Transverse colon (tissue), 4 donors: ENCODE results near the gene SPTBN4. TPM values are rescaled to one million over a fixed set of nuclear protein-coding genes. Genes with fewer than 3 reads are reported as not detected.
A peak's percentile ranks its signal among the peaks of the same experiment; 100 is the strongest.

Experiments used
- DNase-seq: peaks from one replicate; pipeline ENCODE4 v3.0.0-alpha.2; 2019
- H3K27ac ChIP-seq, 4 donors: fragments of 200-600 bp; sonication (generic); 2 replicates each; pipeline ENCODE4 v1.5.1; 2016 to 2018; ENCODE audit warnings: inconsistent platforms in 4 of 4
- H3K27me3 ChIP-seq: fragments of 200-600 bp; sonication (generic); 2 replicates; pipeline ENCODE4 v1.5.1; 2017; ENCODE audit warnings: inconsistent platforms
- H3K36me3 ChIP-seq, 4 donors: fragments of 200-600 bp; sonication (generic); 2 replicates each; pipeline ENCODE4 v1.5.1; 2017 to 2019; ENCODE audit warnings: inconsistent platforms in 4 of 4
- H3K4me1 ChIP-seq, 4 donors: fragments of 200-600 bp; sonication (generic); 2 replicates each; pipeline ENCODE4 v1.5.1; 2017 to 2020; ENCODE audit warnings: inconsistent platforms in 4 of 4
- H3K4me3 ChIP-seq, 4 donors: fragments of 200-600 bp; sonication (generic); 1 replicate in 1 of 4; 2 replicates in 3 of 4; pipeline versions ENCODE4 v1.5.1 to v1.6.1; 2017 to 2019; ENCODE audit warnings: inconsistent platforms in 4 of 4
- H3K9me3 ChIP-seq, 2 donors: fragments of 200-600 bp; sonication (generic); 2 replicates each; pipeline ENCODE4 v1.5.1; 2017 to 2019; ENCODE audit warnings: inconsistent platforms in 2 of 2
- EP300 ChIP-seq: sonication (generic); formaldehyde crosslinking; IDR thresholded peaks from one replicate; pipeline ENCODE4 v1.6.1; 2017; ENCODE audit warnings: antibody characterized with exemption, low read depth
- POLR2A ChIP-seq: fragments of 450-650 bp; IDR thresholded peaks from one replicate; pipeline ENCODE4 v1.6.1; 2016; ENCODE audit warnings: antibody characterized with exemption, mild to moderate bottlenecking, moderate library complexity
- POLR2AphosphoS5 ChIP-seq, 3 donors: sonication (generic); formaldehyde crosslinking; IDR thresholded peaks; one replicate each; pipeline ENCODE4 v1.6.1; 2016; ENCODE audit warnings: antibody characterized with exemption in 3 of 3
- WGBS, 2 donors: methylation state at CpG; one replicate each; pipeline ENCODE4 v1.1.5; 2018; ENCODE audit warnings: low coverage in 1 of 2; 5-methylcytosine and 5-hydroxymethylcytosine counted together
- in situ Hi-C, 4 donors: fragments of 200-750 bp; cut with MboI; loops; one replicate each; pipeline versions ENCODE4 v1.15.0 to v1.15.1; 2017; ENCODE audit warnings: low sequenced_read_pairs in 3 of 4, low pct_ligation_motif_present in 1 of 4, low pct_unique_long_range_greater_than_20kb in 1 of 4
- intact Hi-C: fragments of 100-400 bp; cut with DNase I; formaldehyde crosslinking; loops from one replicate; pipeline ENCODE4 v1.15.1; 2023; ENCODE audit warnings: low total_unique reads
- total RNA-seq, 4 donors: library from RNA; depleted of rRNA; stranded (reverse); fragments of >200 nt; gene quantifications; one replicate each; pipeline ENCODE4 v1.1.0, GENCODE V29; 2016
- TF ChIP-seq, protein P1 (sequence below), 5 experiments: fragments of 200-600 bp in 3 of 5; fragments of 450-650 bp in 2 of 5; sonication (generic) in 3 of 5; IDR thresholded peaks; 1 replicate in 2 of 5; 2 replicates in 3 of 5; pipeline ENCODE4 v1.5.1; 2016 to 2017; ENCODE audit warnings: antibody characterized with exemption in 5 of 5, inconsistent platforms in 3 of 5, mild to moderate bottlenecking in 2 of 5, moderate library complexity in 1 of 5

The SPTBN4 gene
- total RNA-seq, 4 donors from 2014 or later, result under 0.01 to 1.5 (median 0.99) TPM

DNA sequence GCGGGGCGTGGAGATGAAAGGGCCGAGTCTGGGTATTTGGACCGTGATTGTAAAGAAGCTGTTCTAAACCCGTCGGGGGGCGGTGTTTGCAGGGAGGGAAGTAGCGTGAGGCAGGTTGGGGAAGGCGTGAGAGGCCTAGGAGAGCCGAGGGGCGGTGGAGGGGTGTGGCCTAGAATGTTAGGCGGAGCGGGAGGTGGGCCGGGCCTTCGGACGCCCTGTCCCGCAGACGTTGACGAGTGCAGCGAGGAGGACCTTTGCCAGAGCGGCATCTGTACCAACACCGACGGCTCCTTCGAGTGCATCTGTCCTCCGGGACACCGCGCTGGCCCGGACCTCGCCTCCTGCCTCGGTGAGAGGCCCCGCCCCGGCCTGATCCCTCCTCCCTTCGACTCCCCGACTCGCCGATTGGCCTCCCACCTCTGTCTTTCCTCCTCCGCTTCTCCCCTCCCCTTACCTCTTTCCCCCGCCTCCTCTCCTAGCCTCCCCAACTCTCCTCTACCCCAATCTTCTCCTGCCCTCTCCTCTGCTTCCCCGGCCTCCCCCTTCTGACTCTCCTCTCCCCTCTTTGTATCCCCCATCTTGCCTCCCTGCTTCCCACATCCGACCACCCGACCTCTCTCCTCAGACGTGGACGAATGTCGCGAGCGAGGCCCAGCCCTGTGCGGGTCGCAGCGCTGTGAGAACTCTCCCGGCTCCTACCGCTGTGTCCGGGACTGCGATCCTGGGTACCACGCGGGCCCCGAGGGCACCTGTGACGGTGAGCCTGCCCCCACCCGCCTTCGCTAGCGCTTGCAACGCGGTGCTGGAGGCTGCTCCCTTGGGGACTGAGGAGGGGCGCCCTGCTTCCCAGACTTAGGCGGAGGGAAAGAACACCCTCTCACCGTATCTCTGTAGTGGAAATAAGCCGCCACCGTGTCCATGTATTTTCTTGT lies 147.2 kb downstream of the SPTBN4 start:
- intact Hi-C loops, result no loop called here
- H3K27ac ChIP-seq, result peak overlapping the region; percentile 90 to 92 (median 92)
- peak; percentile 91 for DNase-seq
- H3K9me3 ChIP-seq, result no peaks in the 10 kb centered on the region
- peak overlapping the region; percentile 41 to 72 (median 50) for H3K4me3 ChIP-seq
- no peaks in the 10 kb centered on the region for H3K36me3 ChIP-seq
- TF ChIP-seq POLR2AphosphoS5 (IDR thresholded peaks at IDR 0.05) (peak; percentile 60 to 84 (median 75)), POLR2A (peak; percentile 77), EP300 (no peak)
- in situ Hi-C loops, result no loop called here
- no peaks in the 10 kb centered on the region for H3K27me3 ChIP-seq
- WGBS, 2 donors, result 5 to 8% methylated on average over 23 to 54 of the region's 67 CpGs
- peaks cover 14 to 58% (median 44%) of the 10 kb centered on the region in 4 donors for H3K4me1 ChIP-seq

DNA sequence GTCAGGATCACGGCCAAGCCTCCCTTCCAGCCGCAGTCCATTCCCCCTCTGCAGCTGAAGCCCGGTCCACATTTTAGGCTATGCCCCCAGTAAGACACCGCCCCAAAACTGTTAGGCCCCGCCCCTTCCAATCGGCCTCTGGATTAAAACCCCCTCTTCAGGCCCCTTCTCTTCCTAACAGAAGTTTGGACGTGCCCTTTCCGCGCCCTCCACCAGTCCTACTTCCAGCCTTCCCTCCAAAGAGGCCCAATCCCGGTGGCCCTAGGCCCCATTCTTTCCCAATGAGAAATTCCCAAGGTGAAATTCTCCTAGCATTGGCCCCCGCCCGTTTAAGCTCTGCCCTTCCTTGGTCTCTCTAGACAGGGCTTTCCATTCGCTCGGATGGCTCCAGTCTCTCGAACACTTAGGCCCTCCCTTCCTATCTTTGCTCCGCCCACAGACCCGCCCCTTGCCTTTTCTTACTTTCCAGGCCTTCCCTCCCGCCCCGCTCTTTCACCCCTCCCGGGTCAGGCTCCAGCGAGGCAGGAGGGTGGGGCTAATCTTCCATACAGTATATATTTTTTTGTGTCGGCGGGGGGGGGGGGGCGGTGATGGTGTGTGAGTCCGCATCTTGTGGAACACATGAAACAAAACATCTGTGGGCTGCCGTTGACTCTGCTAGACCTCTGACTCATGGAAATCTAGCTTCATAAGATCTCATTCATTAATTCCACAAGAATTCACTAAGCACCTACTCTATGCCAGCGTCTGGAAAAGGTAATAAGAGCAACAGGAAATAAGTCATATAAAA lies 148.0 kb downstream of the SPTBN4 start:
- in situ Hi-C loops (no loop called here), intact Hi-C loops (no loop called here)
- Histone ChIP-seq H3K27ac (peak overlapping the region; percentile 90 to 92 (median 92)), H3K27me3 (no peaks in the 10 kb centered on the region), H3K36me3 (peaks cover 0 to 1% (median 0%) of the 10 kb centered on the region in 4 donors), H3K9me3 (no peaks in the 10 kb centered on the region), H3K4me3 (peak overlapping the region; percentile 41 to 72 (median 50)), H3K4me1 (peaks cover 14 to 51% (median 36%) of the 10 kb centered on the region in 4 donors)
- peak; percentile 78 for TF ChIP-seq POLR2A
- TF ChIP-seq, protein P1, sequence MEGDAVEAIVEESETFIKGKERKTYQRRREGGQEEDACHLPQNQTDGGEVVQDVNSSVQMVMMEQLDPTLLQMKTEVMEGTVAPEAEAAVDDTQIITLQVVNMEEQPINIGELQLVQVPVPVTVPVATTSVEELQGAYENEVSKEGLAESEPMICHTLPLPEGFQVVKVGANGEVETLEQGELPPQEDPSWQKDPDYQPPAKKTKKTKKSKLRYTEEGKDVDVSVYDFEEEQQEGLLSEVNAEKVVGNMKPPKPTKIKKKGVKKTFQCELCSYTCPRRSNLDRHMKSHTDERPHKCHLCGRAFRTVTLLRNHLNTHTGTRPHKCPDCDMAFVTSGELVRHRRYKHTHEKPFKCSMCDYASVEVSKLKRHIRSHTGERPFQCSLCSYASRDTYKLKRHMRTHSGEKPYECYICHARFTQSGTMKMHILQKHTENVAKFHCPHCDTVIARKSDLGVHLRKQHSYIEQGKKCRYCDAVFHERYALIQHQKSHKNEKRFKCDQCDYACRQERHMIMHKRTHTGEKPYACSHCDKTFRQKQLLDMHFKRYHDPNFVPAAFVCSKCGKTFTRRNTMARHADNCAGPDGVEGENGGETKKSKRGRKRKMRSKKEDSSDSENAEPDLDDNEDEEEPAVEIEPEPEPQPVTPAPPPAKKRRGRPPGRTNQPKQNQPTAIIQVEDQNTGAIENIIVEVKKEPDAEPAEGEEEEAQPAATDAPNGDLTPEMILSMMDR (IDR thresholded peaks at IDR 0.05), result no peak
- peak; percentile 47 to 67 (median 62) for TF ChIP-seq POLR2AphosphoS5 (IDR thresholded peaks at IDR 0.05)
- no peak for TF ChIP-seq EP300
- DNase-seq, result peak; percentile 93
- 4 to 8% methylated on average over 16 to 27 of the region's 27 CpGs for WGBS, 2 donors

DNA sequence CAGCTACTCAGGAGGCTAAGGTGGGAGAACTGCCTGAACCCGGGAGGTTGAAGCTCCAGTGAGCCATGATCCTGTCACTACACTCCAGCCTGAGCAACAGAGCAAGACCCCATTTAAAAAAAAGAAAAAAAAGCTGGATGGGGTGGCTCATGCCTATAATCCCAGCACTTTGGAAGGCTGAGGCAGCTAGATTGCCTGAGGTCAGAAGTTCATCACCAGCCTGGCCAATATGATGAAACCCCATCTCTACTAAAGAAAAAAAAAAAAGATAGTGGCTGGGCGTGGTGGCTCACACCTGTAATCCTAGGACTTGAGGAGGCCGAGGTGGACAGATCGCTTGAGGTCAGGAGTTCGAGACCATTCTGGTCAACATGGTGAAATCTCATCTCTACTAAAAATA lies 149.4 kb downstream of the SPTBN4 start:
- peak overlapping the region in 3 of 4 donors; percentile 90 to 92 (median 91) for H3K27ac ChIP-seq
- in situ Hi-C loops (no loop called here), intact Hi-C loops (no loop called here)
- peaks cover 0 to 12% (median 0%) of the 10 kb centered on the region in 4 donors for H3K36me3 ChIP-seq
- no peaks in the 10 kb centered on the region for H3K27me3 ChIP-seq
- no peaks in the 10 kb centered on the region for H3K9me3 ChIP-seq
- H3K4me3 ChIP-seq, result no peak overlapping the region
- H3K4me1 ChIP-seq, result peaks cover 2 to 39% (median 22%) of the 10 kb centered on the region in 4 donors
- WGBS, 2 donors, result 65 to 89% methylated on average over 5 of the region's 5 CpGs
- TF ChIP-seq POLR2A (no peak), EP300 (no peak), POLR2AphosphoS5 (IDR thresholded peaks at IDR 0.05) (no peak)
- TF ChIP-seq, protein P1 (IDR thresholded peaks at IDR 0.05), result no peak
- DNase-seq, result no peak

DNA sequence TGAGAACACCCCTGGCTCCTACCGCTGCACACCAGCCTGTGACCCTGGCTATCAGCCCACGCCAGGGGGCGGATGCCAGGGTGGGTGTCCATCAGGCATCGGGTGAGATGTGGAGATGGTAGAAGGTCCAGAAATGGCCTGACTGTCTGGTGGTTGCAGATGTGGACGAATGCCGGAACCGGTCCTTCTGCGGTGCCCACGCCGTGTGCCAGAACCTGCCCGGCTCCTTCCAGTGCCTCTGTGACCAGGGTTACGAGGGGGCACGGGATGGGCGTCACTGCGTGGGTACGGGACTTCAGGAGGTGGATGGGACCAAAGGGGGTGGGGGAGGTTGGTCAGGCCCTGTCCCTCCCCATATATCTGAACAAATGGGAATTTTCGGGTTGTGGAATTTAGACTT lies 150.1 kb downstream of the SPTBN4 start:
- TF ChIP-seq EP300 (no peak), POLR2AphosphoS5 (IDR thresholded peaks at IDR 0.05) (no peak), POLR2A (no peak)
- TF ChIP-seq, protein P1 (IDR thresholded peaks at IDR 0.05), result no peak
- no peak overlapping the region for H3K27ac ChIP-seq
- DNase-seq, result no peak
- 95% methylated on average over 16 of the region's 17 CpGs; no CpG with 5 or more reads in 1 of the 2 donors for WGBS, 2 donors
- H3K4me1 ChIP-seq, result peaks cover 0 to 32% (median 19%) of the 10 kb centered on the region in 4 donors
- intact Hi-C loops, result no loop called here
- no peak overlapping the region for H3K4me3 ChIP-seq
- H3K27me3 ChIP-seq, result no peaks in the 10 kb centered on the region
- H3K36me3 ChIP-seq, result peaks cover 0 to 20% (median under 1%) of the 10 kb centered on the region in 4 donors
- in situ Hi-C loops, result no loop called here
- no peaks in the 10 kb centered on the region for H3K9me3 ChIP-seq
